NK-92 treated with Interleukin-12 subunit alpha and Interleukin-12 subunit beta, amount 100 ng/mL, for 24 hours (cell line): ENCODE measurements around the gene IKBKG.
"Not testable (repeated sequence)": the region's sequence is repeated elsewhere in the genome, so short reads cannot be mapped to it uniquely, and the experiment has no call there.

Source experiments
- DNase-seq: peaks from one replicate; lab custom pipeline; 2025; lab: John Stamatoyannopoulos, UW

IKBKG gene

GRCh38 chrX:154526901-154527675, 20.3 kb upstream of the IKBKG start:
- DNase-seq: no peak

GRCh38 chrX:154529206-154529612, 18.2 kb upstream of the IKBKG start:
- no peak for DNase-seq

- DNase-seq: no peak
Measured at GRCh38 chrX:154530286-154530685, 17.1 kb upstream of the IKBKG start.

DNA sequence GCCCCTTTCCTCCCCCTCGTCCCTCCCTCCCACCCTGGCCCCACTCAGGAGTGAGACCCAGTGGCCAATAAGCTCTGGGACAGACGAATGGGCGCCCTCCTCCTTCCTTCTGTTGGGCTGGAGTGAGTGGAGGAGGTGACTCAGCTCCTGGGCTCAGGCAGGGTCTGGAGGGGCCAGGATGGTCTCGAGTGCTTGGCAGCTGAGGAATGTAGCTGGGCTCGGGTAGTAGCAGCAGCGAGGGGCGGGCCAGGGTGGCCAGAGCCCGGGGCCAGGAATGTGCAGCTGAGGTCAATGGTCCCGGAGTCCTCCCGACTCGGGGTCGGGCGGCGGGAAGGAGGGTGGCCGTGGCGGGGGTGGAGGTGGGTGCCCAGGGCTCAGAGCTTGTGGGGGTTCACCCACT, 15.8 kb upstream of the IKBKG start:
- no peak for DNase-seq

- DNase-seq: no peak
Measured at GRCh38 chrX:154532690-154533089, 14.7 kb upstream of the IKBKG start.

DNA sequence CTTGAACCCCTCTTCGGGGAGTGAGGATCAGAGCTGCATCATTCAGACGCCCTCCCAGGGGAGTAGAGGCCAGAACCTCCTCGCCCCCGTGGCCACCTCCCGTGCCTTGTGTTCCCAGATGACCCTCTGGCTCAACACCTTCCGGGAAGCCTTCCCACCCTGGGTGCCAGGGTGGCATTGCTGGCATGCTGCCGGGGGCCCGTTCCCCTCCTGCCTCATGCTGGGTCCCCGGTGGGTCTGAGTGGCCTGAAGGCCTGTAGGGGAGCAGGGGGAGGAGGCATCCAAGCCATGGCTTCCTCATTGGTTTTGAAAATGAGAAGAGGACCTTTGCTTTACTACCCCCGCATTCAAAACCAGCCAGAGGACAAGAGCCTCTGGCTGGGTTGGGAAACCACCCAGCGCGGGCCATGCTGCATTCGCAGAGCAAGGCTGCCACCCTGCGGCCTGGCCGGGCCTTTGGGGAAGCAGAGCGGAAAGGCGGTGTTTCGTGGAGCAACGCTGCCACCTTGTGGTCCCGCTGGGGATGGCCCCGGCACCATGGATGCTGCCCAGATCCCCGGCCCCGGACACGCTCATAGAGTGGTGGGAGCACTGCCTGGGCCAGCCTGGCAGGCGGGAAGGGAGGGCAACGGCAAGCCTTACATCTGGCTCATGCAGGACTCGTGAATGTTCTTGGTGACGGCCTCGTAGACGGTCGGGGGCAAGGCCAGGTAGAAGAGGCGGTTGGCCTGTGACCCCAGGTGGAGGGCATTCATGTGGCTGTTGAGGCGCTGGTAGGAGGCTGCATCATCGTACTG, 12.7 kb upstream of the IKBKG start:
- DNase-seq: peak; percentile 66

- no peak for DNase-seq
Measured at GRCh38 chrX:154535892-154536291, 11.5 kb upstream of the IKBKG start.

- no peak for DNase-seq
Measured at GRCh38 chrX:154539077-154539476, 8.3 kb upstream of the IKBKG start.

DNA sequence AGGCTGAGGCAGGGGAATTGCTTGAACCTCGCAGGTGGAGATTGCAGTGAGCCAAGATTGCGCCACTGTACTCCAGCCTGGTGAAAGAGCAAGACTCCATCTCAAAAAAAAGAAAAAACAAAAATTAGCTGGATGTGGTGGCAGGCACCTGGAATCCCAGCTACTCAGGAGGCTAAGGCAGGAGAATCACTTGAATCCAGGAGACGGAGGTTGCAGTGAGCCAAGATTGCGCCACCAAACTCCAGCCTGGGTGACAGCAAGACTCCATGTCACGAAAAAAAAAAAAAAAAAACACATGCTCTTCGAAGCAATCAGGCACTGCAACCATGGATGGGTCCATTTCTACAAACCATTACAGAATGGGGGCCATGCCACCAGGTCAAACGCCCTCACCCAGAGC, 7.1 kb upstream of the IKBKG start:
- DNase-seq: not testable (repeated sequence)

- no peak for DNase-seq
Measured at GRCh38 chrX:154540897-154541535, 6.4 kb upstream of the IKBKG start.

DNA sequence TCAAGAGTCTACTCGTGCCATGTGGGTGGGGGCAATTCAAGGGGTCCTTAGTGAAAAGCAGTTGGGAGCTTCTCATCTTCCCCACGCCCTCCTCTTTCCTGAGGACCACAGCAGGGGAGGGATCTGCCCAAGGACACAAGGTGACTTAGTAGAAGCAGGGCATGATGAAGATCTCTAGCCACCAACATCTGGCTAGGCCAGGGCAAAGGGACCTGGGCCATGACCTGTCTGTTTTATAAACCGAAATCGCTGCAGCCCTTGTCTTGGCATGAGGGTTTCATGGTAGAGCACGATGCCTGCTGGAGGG, 5.9 kb upstream of the IKBKG start:
- DNase-seq: no peak

- DNase-seq: peak; percentile 56
Measured at GRCh38 chrX:154541896-154542722, 5.3 kb upstream of the IKBKG start.

- DNase-seq: peak; percentile 49
Measured at GRCh38 chrX:154542723-154543424, 4.5 kb upstream of the IKBKG start.

DNA sequence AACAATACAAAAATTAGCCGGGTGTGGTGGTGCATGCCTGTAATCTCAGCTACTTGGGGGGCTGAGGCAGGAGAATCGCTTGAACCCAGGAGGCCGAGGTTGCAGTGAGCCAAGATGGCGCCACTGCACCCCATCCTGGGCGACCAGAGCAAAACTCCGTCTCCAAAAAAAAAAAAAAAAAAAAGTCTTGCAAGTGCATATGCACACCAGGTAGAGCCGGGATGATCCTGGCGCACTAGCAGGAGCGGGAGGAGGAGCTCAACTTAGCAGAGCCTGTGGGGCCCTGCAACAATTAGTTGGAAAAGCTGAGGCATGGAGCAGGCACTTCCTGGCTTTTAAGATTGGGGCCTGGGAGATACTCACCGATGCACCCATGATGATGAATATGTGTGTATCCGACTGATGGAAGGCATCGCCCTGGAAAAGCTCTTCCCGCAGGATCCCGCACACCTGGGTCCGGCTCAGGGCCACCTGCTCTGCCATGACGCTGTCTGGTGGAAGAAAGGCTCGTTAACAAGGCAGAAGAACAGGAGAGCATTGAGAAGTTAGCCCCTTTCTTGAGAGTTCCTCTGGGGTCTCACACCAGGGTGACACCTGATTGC, 1.6 kb upstream of the IKBKG start:
- DNase-seq: no peak

DNA sequence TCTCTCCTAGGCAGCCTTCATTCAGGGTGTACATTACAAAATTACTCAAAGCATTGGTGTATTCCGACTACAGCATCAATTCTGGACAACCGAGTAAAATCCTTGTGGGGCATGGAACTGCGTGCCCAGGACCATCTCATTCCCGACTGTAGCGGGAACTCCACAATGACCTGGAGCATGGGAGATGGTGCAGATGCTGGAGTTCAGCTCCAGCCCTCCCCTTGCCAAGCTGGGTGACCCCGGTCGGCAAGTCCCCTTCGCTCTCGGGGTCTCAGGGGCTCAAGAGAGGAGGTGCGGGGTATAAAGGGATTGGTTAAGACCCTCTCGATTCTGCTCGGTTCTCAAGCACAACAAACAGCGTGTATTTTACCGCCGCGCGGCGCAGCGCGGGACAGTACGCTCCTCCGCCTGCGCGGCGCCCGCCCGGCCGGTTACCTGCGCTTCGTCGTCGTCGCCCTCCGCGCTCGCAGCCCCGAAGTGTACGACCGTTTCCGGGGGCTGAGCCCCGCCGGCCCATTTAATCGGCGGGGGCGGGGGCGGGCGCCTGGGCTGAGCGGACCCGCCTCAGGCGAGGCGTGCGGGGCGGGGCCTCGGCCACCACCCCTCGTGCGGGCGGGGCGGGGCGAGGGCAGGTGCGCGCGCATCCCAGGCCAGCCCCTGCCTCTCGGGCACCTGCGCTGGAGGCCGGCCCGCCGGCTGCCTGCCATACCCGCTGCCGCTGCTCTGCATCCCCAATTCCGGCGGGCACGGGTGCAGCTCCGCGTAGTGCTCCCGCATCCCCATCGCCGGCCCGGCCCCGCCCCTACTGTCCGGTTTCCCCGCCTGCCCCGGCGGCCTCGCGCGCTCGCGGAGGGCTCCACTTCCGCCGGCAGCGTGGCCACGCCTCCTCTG, 821 bp upstream of the IKBKG start, which contains the start of gene G6PD:
Gene G6PD, minus strand, starts transcription at position 493 of the 891 bp plus-strand sequence. CDS start 691 bp downstream, outside the sequence.
- DNase-seq: peak; percentile 83

DNA sequence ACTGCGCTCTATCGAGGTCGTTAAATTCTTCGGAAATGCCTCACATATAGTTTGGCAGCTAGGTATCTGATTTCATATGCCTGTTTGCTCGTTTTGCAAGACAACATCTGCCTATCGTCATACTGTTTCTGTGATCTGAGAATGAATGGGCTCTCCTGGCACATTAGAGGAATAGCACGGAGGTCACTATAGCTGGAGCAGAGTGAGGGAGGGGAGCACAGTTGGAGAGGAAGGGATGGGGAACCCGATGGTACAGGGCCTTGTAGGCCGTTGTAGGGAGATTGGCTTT, 552 bp downstream of the IKBKG start:
- no peak for DNase-seq

- DNase-seq: no peak
Measured at GRCh38 chrX:154549766-154550165, 2.3 kb downstream of the IKBKG start.

DNA sequence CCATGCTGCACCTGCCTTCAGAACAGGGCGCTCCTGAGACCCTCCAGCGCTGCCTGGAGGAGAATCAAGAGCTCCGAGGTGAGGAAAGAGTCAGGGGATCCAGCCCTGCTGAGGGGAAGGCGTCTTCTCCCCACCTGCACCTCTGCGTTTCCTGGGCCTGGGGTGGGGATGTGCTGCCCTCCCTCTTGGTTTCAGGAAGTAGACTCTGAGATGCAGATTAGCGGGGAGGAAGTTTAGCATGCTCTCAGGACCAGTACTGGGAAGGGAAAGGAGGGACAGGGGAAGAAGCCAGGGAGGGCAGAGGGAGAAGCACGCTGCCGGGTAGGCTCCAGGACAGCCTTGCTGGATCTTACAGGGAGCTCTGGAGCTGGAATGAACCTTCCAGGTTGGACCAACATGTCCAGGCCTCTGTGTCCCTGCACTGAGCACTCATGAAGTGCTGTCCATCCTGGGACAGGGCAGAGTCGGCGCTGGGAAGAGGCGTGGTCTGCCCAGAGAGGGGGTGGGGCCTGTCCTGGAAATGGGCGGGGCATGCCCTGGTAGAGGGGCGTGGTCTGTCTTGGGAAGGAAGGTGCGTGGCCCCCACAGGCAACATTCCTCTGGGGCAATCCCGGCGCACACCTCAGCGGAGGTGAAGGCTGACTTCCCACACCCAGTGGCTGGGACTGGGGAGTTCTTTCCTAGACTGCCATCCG, 4.8 kb downstream of the IKBKG start:
- DNase-seq: not testable (repeated sequence)

DNA sequence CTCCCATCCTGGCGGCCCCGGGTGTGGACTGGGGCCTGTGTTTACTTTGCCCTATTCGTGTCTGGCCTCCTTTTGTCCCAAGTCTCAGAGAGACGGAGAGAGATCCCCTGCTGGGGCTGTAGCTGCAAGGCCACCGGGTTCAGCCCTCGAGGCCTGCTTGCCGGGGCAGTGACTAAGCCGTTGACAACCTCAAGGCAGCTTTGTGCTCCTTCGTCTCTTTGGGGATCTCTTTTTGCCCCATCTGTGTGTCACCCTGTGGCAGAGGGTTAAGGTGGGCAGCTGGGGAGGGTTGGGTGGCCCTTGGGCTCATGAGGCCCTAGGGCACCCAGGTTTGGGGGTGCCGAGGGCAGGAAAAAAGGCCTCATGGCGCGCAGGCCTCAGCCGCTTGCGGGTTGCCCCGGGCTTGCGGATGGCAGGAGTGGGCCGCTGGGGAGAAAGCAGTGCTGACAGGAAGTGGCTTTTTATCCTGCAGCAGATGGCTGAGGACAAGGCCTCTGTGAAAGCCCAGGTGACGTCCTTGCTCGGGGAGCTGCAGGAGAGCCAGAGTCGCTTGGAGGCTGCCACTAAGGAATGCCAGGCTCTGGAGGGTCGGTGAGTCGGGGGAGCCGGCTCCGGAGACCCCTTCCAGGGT, 10.8 kb downstream of the IKBKG start:
- DNase-seq: not testable (repeated sequence)
